HCT116 (cell line): ENCODE measurements around the gene MIER2. TPM values are rescaled to one million over a fixed set of nuclear protein-coding genes. Genes with fewer than 3 reads are reported as not detected.

Source experiments
- ATAC-seq: fragments of 200-7000 bp; cut with Tn5 transposase; 2 replicates; pipeline ENCODE4 v1.9.1; 2020; ENCODE audit warnings: mild to moderate bottlenecking, moderate library complexity
- BruUV-seq: library from RNA; stranded (reverse); fragments of 400-500 nt; replicated peaks from 2 replicates; lab custom pipeline; 2021; lab: Mats Ljungman, UMichigan
- CTCF ChIA-PET: fragments of 300-600 bp; sonication (Branson Sonifier 250); formaldehyde crosslinking; loops from one replicate; lab custom pipeline; 2021; ENCODE audit warnings: antibody characterized with exemption; lab: Charles Lee
- POLR2A ChIA-PET: fragments of 300-600, 350-600 bp; sonication (Branson Sonifier 250); formaldehyde crosslinking; loops from one replicate; lab custom pipeline; 2021; ENCODE audit warnings: antibody characterized with exemption; lab: Charles Lee
- RAD21 ChIA-PET, 2 experiments: fragments of 300-600 bp; sonication (Branson Sonifier 250); formaldehyde crosslinking; loops; one replicate each; lab custom pipeline; 2023; ENCODE audit warnings: low total read pairs in 2 of 2; ENCODE audit not compliant: uncharacterized antibody in 2 of 2, unreplicated experiment in 2 of 2, low non-redundant PET in 1 of 2; lab: Charles Lee
- DNase-seq: peaks from one replicate; pipeline ENCODE4 v3.0.0-alpha.2; 2010; ENCODE audit warnings: low read depth, low spot score
- H2AFZ ChIP-seq: fragments of 200-600 bp; shearing (Covaris generic), sonication (generic); 2 replicates; pipeline ENCODE4 v1.6.1; 2017; ENCODE audit warnings: low read depth, mixed run types, mixed read lengths, antibody characterized with exemption, low read length; ENCODE audit not compliant: poor library complexity, severe bottlenecking
- H3K27ac ChIP-seq: 2 replicates; pipeline ENCODE4 v1.5.1; 2012; ENCODE audit warnings: low read depth, low read length
- H3K27me3 ChIP-seq: fragments of 200-600 bp; sonication (generic); 2 replicates; pipeline ENCODE4 v1.6.1; 2016; ENCODE audit warnings: mixed run types, low read length, mixed read lengths; ENCODE audit not compliant: insufficient read depth
- H3K36me3 ChIP-seq, 2 experiments: fragments of 200-500 bp in 1 of 2; fragments of 200-600 bp in 1 of 2; sonication (Bioruptor generic) in 1 of 2; sonication (generic) in 1 of 2; 2 replicates each; pipeline versions ENCODE4 v1.5.1 to v1.6.1; 2014 to 2016; ENCODE audit warnings: low read length in 2 of 2, inconsistent platforms in 1 of 2, mixed read lengths in 1 of 2, mixed run types in 1 of 2; ENCODE audit not compliant: insufficient read depth in 2 of 2, control insufficient read depth in 1 of 2
- H3K4me1 ChIP-seq, 2 experiments: fragments of 200-600 bp in 1 of 2; sonication (generic) in 1 of 2; 2 replicates each; pipeline versions ENCODE4 v1.5.1 to v1.6.1; 2012 to 2017; ENCODE audit warnings: low read length in 2 of 2, inconsistent platforms in 1 of 2, mild to moderate bottlenecking in 1 of 2, mixed read lengths in 1 of 2, mixed run types in 1 of 2, moderate library complexity in 1 of 2; ENCODE audit not compliant: insufficient read depth in 2 of 2, control insufficient read depth in 1 of 2
- H3K4me2 ChIP-seq: fragments of 200-600 bp; sonication (generic); 2 replicates; pipeline ENCODE4 v1.6.1; 2017; ENCODE audit warnings: mixed run types, low read length, mixed read lengths
- H3K4me3 ChIP-seq, 2 experiments: fragments of 200-600 bp in 1 of 2; sonication (generic) in 1 of 2; replicated peaks in 1 of 2; 2 replicates each; pipeline ENCODE4 v1.5.1; 2011 to 2016; ENCODE audit warnings: low read length in 2 of 2, control low read depth in 1 of 2, low read depth in 1 of 2, mild to moderate bottlenecking in 1 of 2, mixed read lengths in 1 of 2, mixed run types in 1 of 2
- H3K79me2 ChIP-seq: fragments of 200-600 bp; sonication (generic); 2 replicates; pipeline ENCODE4 v1.6.1; 2017; ENCODE audit warnings: mild to moderate bottlenecking, mixed run types, low read length, moderate library complexity, mixed read lengths; ENCODE audit not compliant: insufficient read depth
- H3K9ac ChIP-seq: fragments of 200-600 bp; sonication (generic); 2 replicates; pipeline ENCODE4 v1.6.1; 2016; ENCODE audit warnings: low read length, mixed read lengths
- H3K9me2 ChIP-seq: fragments of 200-600 bp; sonication (generic), shearing (Covaris generic); 2 replicates; pipeline ENCODE4 v1.6.1; 2017; ENCODE audit warnings: mixed run types, mild to moderate bottlenecking, moderate library complexity; ENCODE audit not compliant: insufficient read depth
- H3K9me3 ChIP-seq, 2 experiments: fragments of 200-500 bp in 1 of 2; fragments of 200-600 bp in 1 of 2; sonication (Bioruptor generic) in 1 of 2; sonication (generic) in 1 of 2; 2 replicates each; pipeline ENCODE4 v1.6.1; 2014 to 2017; ENCODE audit warnings: low read length in 2 of 2, mixed read lengths in 2 of 2, inconsistent platforms in 1 of 2, low read depth in 1 of 2, mild to moderate bottlenecking in 1 of 2, mixed run types in 1 of 2, moderate library complexity in 1 of 2; ENCODE audit not compliant: control insufficient read depth in 1 of 2, insufficient read depth in 1 of 2
- H4K20me1 ChIP-seq: fragments of 200-600 bp; sonication (generic), shearing (Covaris generic); 2 replicates; pipeline ENCODE4 v1.6.1; 2017; ENCODE audit warnings: mixed run types, mild to moderate bottlenecking, moderate library complexity; ENCODE audit not compliant: insufficient read depth
- EGR1 ChIP-seq: IDR thresholded peaks from 2 replicates; pipeline ENCODE4 v1.6.1; 2012; ENCODE audit warnings: low read depth
- EZH2phosphoT487 ChIP-seq: fragments of 200-600 bp; IDR thresholded peaks from 2 replicates; pipeline ENCODE4 v1.6.1; 2018; ENCODE audit warnings: antibody characterized with exemption, borderline replicate concordance
- FOSL1 ChIP-seq: IDR thresholded peaks from 2 replicates; pipeline ENCODE4 v1.6.1; 2012; ENCODE audit warnings: low read depth
- MAX ChIP-seq: IDR thresholded peaks from 2 replicates; pipeline ENCODE4 v1.6.1; 2012
- RAD21 ChIP-seq: IDR thresholded peaks from 2 replicates; pipeline ENCODE4 v1.6.1; 2012; ENCODE audit warnings: low read depth, mild to moderate bottlenecking
- REST ChIP-seq: IDR thresholded peaks from 2 replicates; pipeline ENCODE4 v1.6.1; 2012; ENCODE audit warnings: low read depth
- SIN3A ChIP-seq: IDR thresholded peaks from 2 replicates; pipeline ENCODE4 v1.6.1; 2012; ENCODE audit warnings: low read depth
- intact Hi-C: fragments of 100-400 bp; cut with micrococcal nuclease; formaldehyde crosslinking; loops from 2 replicates; pipeline ENCODE4 v1.10.0; 2022
- total RNA-seq: library from RNA; stranded (reverse); gene quantifications from one replicate; pipeline ENCODE4 v1.2.1, GENCODE V29; 2021; ENCODE audit not compliant: unreplicated experiment
- TF ChIP-seq, protein P1 (sequence below): IDR thresholded peaks from 2 replicates; pipeline ENCODE4 v1.6.1; 2012
- TF ChIP-seq, protein P2 (sequence below), 3 experiments: fragments of 200-600 bp in 1 of 3; sonication (generic) in 1 of 3; IDR thresholded peaks in 2 of 3; conservative IDR thresholded peaks in 1 of 3; 2 replicates each; pipeline ENCODE4 v1.5.1; 2012 to 2017; ENCODE audit warnings: low read depth in 2 of 3, low read length in 2 of 3, antibody characterized with exemption in 1 of 3, borderline replicate concordance in 1 of 3, control low read depth in 1 of 3, mild to moderate bottlenecking in 1 of 3, mixed read lengths in 1 of 3, mixed run types in 1 of 3, moderate library complexity in 1 of 3; ENCODE audit not compliant: insufficient read depth in 1 of 3

MIER2 gene
- total RNA-seq, 1 experiment from 2014 or later = 41.5 TPM

DNA sequence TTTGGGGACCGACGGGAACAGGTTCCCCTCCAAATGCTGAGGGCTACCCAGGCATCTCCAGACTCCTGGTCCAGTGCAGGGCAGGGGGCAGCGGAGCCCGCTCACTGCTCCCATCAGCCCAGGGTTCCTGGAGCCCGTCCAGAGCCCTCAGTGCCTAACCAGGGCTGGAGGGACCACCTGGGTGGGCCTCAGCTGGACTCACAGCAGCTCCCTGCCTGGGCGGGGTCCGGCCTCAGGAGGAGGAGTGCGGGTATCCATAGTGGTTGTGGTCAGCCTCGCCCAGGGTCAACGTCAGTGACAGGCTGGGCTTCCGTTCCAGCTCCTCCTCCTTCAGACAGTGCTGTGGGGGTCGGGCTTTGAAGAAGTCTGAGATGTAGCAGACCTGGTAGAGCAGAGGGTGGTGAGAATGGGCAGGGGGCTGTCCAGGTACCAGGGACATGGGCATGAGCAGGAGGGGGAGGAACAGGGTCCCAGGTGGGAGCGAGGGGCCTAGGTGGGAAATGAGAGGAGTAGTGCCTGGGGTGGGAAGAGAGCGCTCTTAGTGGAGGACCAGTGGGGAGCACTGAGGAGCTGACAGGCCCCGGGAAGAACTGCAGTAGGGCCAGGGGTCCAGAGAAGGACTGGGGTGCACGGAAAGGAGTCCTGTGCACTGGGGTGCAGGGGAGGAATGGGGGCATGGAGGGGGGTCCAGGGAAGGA, 63.3 kb downstream of the MIER2 start:
- CTCF ChIA-PET = no interaction called here
- BruUV-seq = no TSS peak
- intact Hi-C loops = no loop called here
- ATAC-seq (no peak), DNase-seq (no peak)
- H3K27me3 ChIP-seq = no peaks in the 10 kb centered on the region
- H3K9ac ChIP-seq = no peak overlapping the region
- peaks cover 20% of the 10 kb centered on the region for H3K79me2 ChIP-seq
- no peak overlapping the region for H3K4me2 ChIP-seq
- POLR2A ChIA-PET = no interaction called here
- H3K27ac ChIP-seq = no peak overlapping the region
- H2AFZ ChIP-seq = no peak overlapping the region
- RAD21 ChIA-PET = no interaction called here
- H4K20me1 ChIP-seq = no peaks in the 10 kb centered on the region
- H3K36me3 ChIP-seq = peaks cover 16 to 31% of the 10 kb centered on the region in 2 experiments; a peak in 3 of 4 replicates
- no peaks in the 10 kb centered on the region for H3K9me2 ChIP-seq
- H3K4me1 ChIP-seq = no peaks in the 10 kb centered on the region
- no peaks in the 10 kb centered on the region for H3K9me3 ChIP-seq
- H3K4me3 ChIP-seq = no peak overlapping the region
- TF ChIP-seq EZH2phosphoT487 (no peak), REST (no peak), EGR1 (no peak), FOSL1 (no peak), RAD21 (no peak), SIN3A (no peak), MAX (no peak)
- TF ChIP-seq, protein P1, sequence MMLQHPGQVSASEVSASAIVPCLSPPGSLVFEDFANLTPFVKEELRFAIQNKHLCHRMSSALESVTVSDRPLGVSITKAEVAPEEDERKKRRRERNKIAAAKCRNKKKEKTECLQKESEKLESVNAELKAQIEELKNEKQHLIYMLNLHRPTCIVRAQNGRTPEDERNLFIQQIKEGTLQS = no peak
- TF ChIP-seq, protein P2, sequence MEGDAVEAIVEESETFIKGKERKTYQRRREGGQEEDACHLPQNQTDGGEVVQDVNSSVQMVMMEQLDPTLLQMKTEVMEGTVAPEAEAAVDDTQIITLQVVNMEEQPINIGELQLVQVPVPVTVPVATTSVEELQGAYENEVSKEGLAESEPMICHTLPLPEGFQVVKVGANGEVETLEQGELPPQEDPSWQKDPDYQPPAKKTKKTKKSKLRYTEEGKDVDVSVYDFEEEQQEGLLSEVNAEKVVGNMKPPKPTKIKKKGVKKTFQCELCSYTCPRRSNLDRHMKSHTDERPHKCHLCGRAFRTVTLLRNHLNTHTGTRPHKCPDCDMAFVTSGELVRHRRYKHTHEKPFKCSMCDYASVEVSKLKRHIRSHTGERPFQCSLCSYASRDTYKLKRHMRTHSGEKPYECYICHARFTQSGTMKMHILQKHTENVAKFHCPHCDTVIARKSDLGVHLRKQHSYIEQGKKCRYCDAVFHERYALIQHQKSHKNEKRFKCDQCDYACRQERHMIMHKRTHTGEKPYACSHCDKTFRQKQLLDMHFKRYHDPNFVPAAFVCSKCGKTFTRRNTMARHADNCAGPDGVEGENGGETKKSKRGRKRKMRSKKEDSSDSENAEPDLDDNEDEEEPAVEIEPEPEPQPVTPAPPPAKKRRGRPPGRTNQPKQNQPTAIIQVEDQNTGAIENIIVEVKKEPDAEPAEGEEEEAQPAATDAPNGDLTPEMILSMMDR (IDR thresholded peaks at IDR 0.05 in 2 of 3, conservative IDR thresholded peaks at IDR 0.05 in 1 of 3; ENCODE audit: borderline replicate concordance in 1 of 3, insufficient read depth in 1 of 3, low read depth in 2 of 3, low read length in 2 of 3) = no peak
